GM18502 (cell line): ENCODE results near the gene PPP6R1.

ENCODE experiments used
- ATAC-seq: cut with Tn5 transposase; IDR thresholded peaks from one replicate; pipeline ENCODE4 v1.9.1; 2021; ENCODE audit warnings: mild to moderate bottlenecking; ENCODE audit not compliant: unreplicated experiment, poor library complexity

PPP6R1 gene

GRCh38 chr19:55264531-55264930 lies 5.7 kb upstream of the PPP6R1 start:
- no peak for ATAC-seq

GRCh38 chr19:55262359-55262758 lies 3.5 kb upstream of the PPP6R1 start:
- ATAC-seq, result no peak

- no peak for ATAC-seq
Measured at GRCh38 chr19:55261671-55262126, 2.9 kb upstream of the PPP6R1 start.

- no peak for ATAC-seq
Measured at GRCh38 chr19:55259540-55260210, 858 bp upstream of the PPP6R1 start.

- peak; percentile 19 for ATAC-seq
Measured at GRCh38 chr19:55258476-55258827, 365 bp downstream of the PPP6R1 start.

- ATAC-seq, result no peak
Measured at GRCh38 chr19:55257461-55258420, 1.1 kb downstream of the PPP6R1 start.

GRCh38 chr19:55256562-55257460 lies 2.0 kb downstream of the PPP6R1 start:
- no peak for ATAC-seq

- no peak for ATAC-seq
Measured at GRCh38 chr19:55255618-55256423, 3.0 kb downstream of the PPP6R1 start.

GRCh38 chr19:55254625-55254977 lies 4.2 kb downstream of the PPP6R1 start:
- ATAC-seq, result no peak

GRCh38 chr19:55253842-55254624 lies 4.8 kb downstream of the PPP6R1 start:
- ATAC-seq, result peak; percentile 38

GRCh38 chr19:55252760-55253663 lies 5.8 kb downstream of the PPP6R1 start:
- ATAC-seq, result no peak

- no peak for ATAC-seq
Measured at GRCh38 chr19:55251341-55252081, 7.3 kb downstream of the PPP6R1 start.

- ATAC-seq, result no peak
Measured at GRCh38 chr19:55250262-55251036, 8.4 kb downstream of the PPP6R1 start.

GRCh38 chr19:55249841-55250240 lies 9.0 kb downstream of the PPP6R1 start:
- no peak for ATAC-seq

- no peak for ATAC-seq
Measured at GRCh38 chr19:55248704-55249103, 10.1 kb downstream of the PPP6R1 start.

- ATAC-seq, result no peak
Measured at GRCh38 chr19:55248166-55248675, 10.6 kb downstream of the PPP6R1 start.
